Neutrophil (primary cell): Measurements from ENCODE around the gene RPUSD1.
"Not testable (repeated sequence)": the region's sequence is repeated elsewhere in the genome, so short reads cannot be mapped to it uniquely, and the experiment has no call there.

Source experiments
- H3K27ac ChIP-seq: fragments of 200-600 bp; sonication (generic); 2 replicates; pipeline ENCODE4 v1.5.1; 2016; ENCODE audit warnings: mild to moderate bottlenecking, moderate library complexity
- H3K27me3 ChIP-seq: fragments of 200-600 bp; sonication (generic); 2 replicates; pipeline ENCODE4 v1.6.0; 2016; ENCODE audit warnings: mild to moderate bottlenecking
- H3K36me3 ChIP-seq: fragments of 200-600 bp; sonication (generic); 2 replicates; pipeline ENCODE4 v1.5.1; 2017
- H3K4me1 ChIP-seq, 2 experiments: fragments of 200-600 bp in 1 of 2; sonication (generic) in 1 of 2; 1 replicate in 1 of 2; 2 replicates in 1 of 2; pipeline versions ENCODE4 v1.5.1 to v1.6.1; 2013 to 2016; ENCODE audit warnings: low read depth in 1 of 2, low read length in 1 of 2, mild to moderate bottlenecking in 1 of 2, moderate library complexity in 1 of 2; ENCODE audit not compliant: control insufficient read depth in 1 of 2, insufficient read depth in 1 of 2
- H3K4me3 ChIP-seq, 2 experiments: fragments of 200-600 bp in 1 of 2; sonication (generic) in 1 of 2; 1 replicate in 1 of 2; 2 replicates in 1 of 2; pipeline ENCODE4 v1.5.1; 2013 to 2016; ENCODE audit warnings: low read depth in 1 of 2, low read length in 1 of 2, mild to moderate bottlenecking in 1 of 2, moderate library complexity in 1 of 2
- H3K9me3 ChIP-seq: fragments of 200-600 bp; sonication (generic); 2 replicates; pipeline ENCODE4 v1.5.1; 2016
- CTCF ChIP-seq: fragments of 200-600 bp; sonication (generic); IDR thresholded peaks from 2 replicates; pipeline ENCODE4 v1.5.1; 2016; ENCODE audit warnings: antibody characterized with exemption

RPUSD1 gene

GRCh38 chr16:821751-822150 is 33.6 kb upstream of the RPUSD1 start:
- TF ChIP-seq CTCF, result no peak
- no peak overlapping the region for H3K4me3 ChIP-seq
- H3K27ac ChIP-seq, result no peak overlapping the region
- H3K36me3 ChIP-seq, result no peaks in the 10 kb centered on the region
- H3K9me3 ChIP-seq, result no peaks in the 10 kb centered on the region
- H3K4me1 ChIP-seq, result no peaks in the 10 kb centered on the region
- peaks cover 57% of the 10 kb centered on the region for H3K27me3 ChIP-seq

GRCh38 chr16:820748-821147 is 32.6 kb upstream of the RPUSD1 start:
- Histone ChIP-seq H3K27me3 (peaks cover 67% of the 10 kb centered on the region), H3K4me3 (no peak overlapping the region), H3K4me1 (no peaks in the 10 kb centered on the region), H3K27ac (no peak overlapping the region), H3K36me3 (no peaks in the 10 kb centered on the region), H3K9me3 (no peaks in the 10 kb centered on the region)
- TF ChIP-seq CTCF, result no peak

- H3K4me1 ChIP-seq, H3K27ac ChIP-seq, H3K4me3 ChIP-seq, H3K36me3 ChIP-seq, H3K9me3 ChIP-seq: not testable (repeated sequence)
- peaks cover 69% of the 10 kb centered on the region for H3K27me3 ChIP-seq
Measured at GRCh38 chr16:820044-820408, 31.8 kb upstream of the RPUSD1 start.

- Histone ChIP-seq H3K36me3 (no peaks in the 10 kb centered on the region), H3K27me3 (peaks cover 73% of the 10 kb centered on the region), H3K27ac (no peak overlapping the region), H3K9me3 (no peaks in the 10 kb centered on the region), H3K4me1 (no peaks in the 10 kb centered on the region), H3K4me3 (no peak overlapping the region)
- no peak for TF ChIP-seq CTCF
Measured at GRCh38 chr16:819336-820043, 31.3 kb upstream of the RPUSD1 start.

GRCh38 chr16:818592-818991 is 30.4 kb upstream of the RPUSD1 start:
- H3K27ac ChIP-seq, result no peak overlapping the region
- H3K36me3 ChIP-seq, result no peaks in the 10 kb centered on the region
- H3K4me1 ChIP-seq, result no peaks in the 10 kb centered on the region
- H3K4me3 ChIP-seq, result no peak overlapping the region
- no peaks in the 10 kb centered on the region for H3K9me3 ChIP-seq
- no peak for TF ChIP-seq CTCF
- peaks cover 82% of the 10 kb centered on the region for H3K27me3 ChIP-seq

- TF ChIP-seq CTCF, result no peak
- H3K27me3 ChIP-seq, result peaks cover 86% of the 10 kb centered on the region
Measured at GRCh38 chr16:818132-818531, 30.0 kb upstream of the RPUSD1 start.

More at GRCh38 chr16:818132-818531, 30.0 kb upstream of the RPUSD1 start:
- Histone ChIP-seq H3K4me3 (no peak overlapping the region), H3K27ac (no peak overlapping the region), H3K9me3 (no peaks in the 10 kb centered on the region), H3K36me3 (no peaks in the 10 kb centered on the region), H3K4me1 (no peaks in the 10 kb centered on the region)
